Measurements from ENCODE around the gene RANGAP1.

The RANGAP1 gene

GRCh38 chr22:41229730-41230400 is 56.1 kb downstream of the RANGAP1 start:
- H3K27me3 ChIP-seq (ENCODE audit: insufficient read depth, low read depth): no peaks in the 10 kb centered on the region
- H3K36me3 ChIP-seq (ENCODE audit: insufficient read depth): no peaks in the 10 kb centered on the region
- no peaks in the 10 kb centered on the region for H3K79me2 ChIP-seq (ENCODE audit: insufficient read depth, low read depth)
- TF ChIP-seq CTCF (conservative IDR thresholded peaks at IDR 0.05; ENCODE audit: low read depth, low read length): no peak
- H3K9ac ChIP-seq: no peak overlapping the region
- peaks cover 3% of the 10 kb centered on the region for H3K4me1 ChIP-seq (ENCODE audit: low read depth, poor library complexity, severe bottlenecking)
- H2AFZ ChIP-seq (ENCODE audit: low read depth): no peak overlapping the region
- H3K4me2 ChIP-seq: no peak overlapping the region
- H3K4me3 ChIP-seq (IDR thresholded peaks at IDR 0.05; ENCODE audit: insufficient read depth, low read depth, low read length): no peak overlapping the region
- H3K27ac ChIP-seq: no peak overlapping the region
- no peaks in the 10 kb centered on the region for H4K20me1 ChIP-seq (ENCODE audit: insufficient read depth)

- Histone ChIP-seq H3K9ac (no peak overlapping the region), H3K27ac (no peak overlapping the region), H3K79me2 (ENCODE audit: insufficient read depth, low read depth) (no peaks in the 10 kb centered on the region), H3K4me2 (no peak overlapping the region), H3K4me3 (IDR thresholded peaks at IDR 0.05; ENCODE audit: insufficient read depth, low read depth, low read length) (no peak overlapping the region), H4K20me1 (ENCODE audit: insufficient read depth) (no peaks in the 10 kb centered on the region), H3K36me3 (ENCODE audit: insufficient read depth) (no peaks in the 10 kb centered on the region), H3K27me3 (ENCODE audit: insufficient read depth, low read depth) (no peaks in the 10 kb centered on the region), H3K4me1 (ENCODE audit: low read depth, poor library complexity, severe bottlenecking) (peaks cover 3% of the 10 kb centered on the region), H2AFZ (ENCODE audit: low read depth) (no peak overlapping the region)
- no peak for TF ChIP-seq CTCF (conservative IDR thresholded peaks at IDR 0.05; ENCODE audit: low read depth, low read length)
Observed at GRCh38 chr22:41229215-41229614, 56.8 kb downstream of the RANGAP1 start.

- Histone ChIP-seq H3K4me1 (ENCODE audit: low read depth, poor library complexity, severe bottlenecking) (peaks cover 3% of the 10 kb centered on the region), H3K4me3 (IDR thresholded peaks at IDR 0.05; ENCODE audit: insufficient read depth, low read depth, low read length) (no peak overlapping the region), H3K79me2 (ENCODE audit: insufficient read depth, low read depth) (no peaks in the 10 kb centered on the region), H4K20me1 (ENCODE audit: insufficient read depth) (no peaks in the 10 kb centered on the region), H3K9ac (no peak overlapping the region), H3K36me3 (ENCODE audit: insufficient read depth) (no peaks in the 10 kb centered on the region), H3K27ac (no peak overlapping the region), H3K27me3 (ENCODE audit: insufficient read depth, low read depth) (no peaks in the 10 kb centered on the region), H3K4me2 (no peak overlapping the region), H2AFZ (ENCODE audit: low read depth) (no peak overlapping the region)
- TF ChIP-seq CTCF (conservative IDR thresholded peaks at IDR 0.05; ENCODE audit: low read depth, low read length): no peak
Observed at GRCh38 chr22:41226723-41227655, 59.0 kb downstream of the RANGAP1 start.

GRCh38 chr22:41223535-41223934 is 62.5 kb downstream of the RANGAP1 start:
- H2AFZ ChIP-seq (ENCODE audit: low read depth): no peak overlapping the region
- no peak overlapping the region for H3K4me2 ChIP-seq
- H3K27ac ChIP-seq: no peak overlapping the region
- no peak overlapping the region for H3K9ac ChIP-seq
- peaks cover 3% of the 10 kb centered on the region for H3K4me1 ChIP-seq (ENCODE audit: low read depth, poor library complexity, severe bottlenecking)
- TF ChIP-seq CTCF (conservative IDR thresholded peaks at IDR 0.05; ENCODE audit: low read depth, low read length): no peak
- no peaks in the 10 kb centered on the region for H3K79me2 ChIP-seq (ENCODE audit: insufficient read depth, low read depth)
- H4K20me1 ChIP-seq (ENCODE audit: insufficient read depth): no peaks in the 10 kb centered on the region
- H3K36me3 ChIP-seq (ENCODE audit: insufficient read depth): no peaks in the 10 kb centered on the region
- H3K4me3 ChIP-seq (IDR thresholded peaks at IDR 0.05; ENCODE audit: insufficient read depth, low read depth, low read length): no peak overlapping the region
- no peaks in the 10 kb centered on the region for H3K27me3 ChIP-seq (ENCODE audit: insufficient read depth, low read depth)

All from KMS-11 (cell line).